Measurements from ENCODE around the gene WNT3. TPM values are rescaled to one million over a fixed set of nuclear protein-coding genes. Genes with fewer than 3 reads are reported as not detected.

The WNT3 gene
- total RNA-seq, 4 donors from 2014 or later: 0.49 to 3.5 (median 2.2) TPM

DNA sequence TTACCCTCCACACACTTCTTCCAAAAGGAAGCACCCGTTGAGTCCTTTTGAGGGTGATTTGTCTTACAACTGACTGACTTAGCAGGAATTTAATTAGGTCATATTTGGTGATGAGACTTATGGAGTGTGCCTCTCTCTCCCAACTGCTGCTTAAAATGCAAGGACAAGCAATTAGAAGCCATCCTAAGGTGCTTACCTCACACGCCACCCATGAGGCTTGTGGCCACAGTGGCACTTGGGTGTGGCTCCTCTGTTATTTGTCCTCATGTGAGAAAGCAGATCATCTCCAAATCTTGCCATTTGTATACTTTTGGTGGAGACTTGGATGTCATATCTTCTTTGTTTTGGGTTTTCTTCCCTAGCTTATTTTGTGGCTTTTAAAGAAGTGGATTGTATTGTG, 61.6 kb downstream of the WNT3 start:
- DNase-seq: no peak
- Histone ChIP-seq H3K27ac (no peak overlapping the region), H3K36me3 (peaks cover 0 to 51% (median 0%) of the 10 kb centered on the region in 3 donors), H3K9me3 (no peaks in the 10 kb centered on the region), H3K4me3 (no peak overlapping the region), H3K4me1 (peaks cover 0 to 37% (median 7%) of the 10 kb centered on the region in 3 donors), H3K27me3 (no peaks in the 10 kb centered on the region)
- WGBS, 2 donors: 68 to 81% methylated on average over 2 of the region's 2 CpGs
- TF ChIP-seq, protein P1, sequence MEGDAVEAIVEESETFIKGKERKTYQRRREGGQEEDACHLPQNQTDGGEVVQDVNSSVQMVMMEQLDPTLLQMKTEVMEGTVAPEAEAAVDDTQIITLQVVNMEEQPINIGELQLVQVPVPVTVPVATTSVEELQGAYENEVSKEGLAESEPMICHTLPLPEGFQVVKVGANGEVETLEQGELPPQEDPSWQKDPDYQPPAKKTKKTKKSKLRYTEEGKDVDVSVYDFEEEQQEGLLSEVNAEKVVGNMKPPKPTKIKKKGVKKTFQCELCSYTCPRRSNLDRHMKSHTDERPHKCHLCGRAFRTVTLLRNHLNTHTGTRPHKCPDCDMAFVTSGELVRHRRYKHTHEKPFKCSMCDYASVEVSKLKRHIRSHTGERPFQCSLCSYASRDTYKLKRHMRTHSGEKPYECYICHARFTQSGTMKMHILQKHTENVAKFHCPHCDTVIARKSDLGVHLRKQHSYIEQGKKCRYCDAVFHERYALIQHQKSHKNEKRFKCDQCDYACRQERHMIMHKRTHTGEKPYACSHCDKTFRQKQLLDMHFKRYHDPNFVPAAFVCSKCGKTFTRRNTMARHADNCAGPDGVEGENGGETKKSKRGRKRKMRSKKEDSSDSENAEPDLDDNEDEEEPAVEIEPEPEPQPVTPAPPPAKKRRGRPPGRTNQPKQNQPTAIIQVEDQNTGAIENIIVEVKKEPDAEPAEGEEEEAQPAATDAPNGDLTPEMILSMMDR (IDR thresholded peaks at IDR 0.05): no peak
- no peak for TF ChIP-seq POLR2A (IDR thresholded peaks at IDR 0.05)
- intact Hi-C loops (cut with DNase I): no loop called here

DNA sequence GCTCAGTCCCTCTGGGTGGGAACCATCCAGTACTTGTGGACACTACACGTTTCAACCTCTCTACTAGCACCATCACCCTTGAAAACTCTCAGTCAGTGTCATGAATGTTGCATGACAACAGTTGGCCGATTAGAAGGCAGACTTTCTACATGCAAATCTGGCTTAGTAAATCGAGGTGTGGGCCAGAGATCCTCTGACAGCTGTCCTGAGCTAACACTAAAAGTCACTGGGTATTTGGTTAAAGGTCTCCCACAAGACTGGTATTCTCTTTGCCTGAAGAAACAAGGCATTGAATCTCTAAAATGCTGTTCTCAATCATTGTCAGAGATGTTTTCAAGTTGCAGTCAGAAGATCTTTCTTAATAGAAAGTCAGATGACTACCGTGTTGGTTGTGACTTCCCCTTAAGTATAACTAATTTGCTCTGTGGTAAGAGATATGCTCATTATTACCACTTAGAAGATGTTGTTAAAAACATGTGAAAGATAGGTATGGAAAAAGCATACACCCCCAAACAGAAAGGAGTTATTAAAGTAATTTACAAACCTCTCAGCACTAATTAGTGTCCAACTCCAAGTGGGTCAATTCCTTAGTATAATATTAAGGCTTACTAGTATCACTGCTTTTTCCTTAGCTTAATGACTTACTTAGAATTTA, 62.3 kb downstream of the WNT3 start:
- peaks cover 0 to 44% (median 7%) of the 10 kb centered on the region in 3 donors for H3K4me1 ChIP-seq
- H3K27me3 ChIP-seq: no peaks in the 10 kb centered on the region
- peaks cover 0 to 58% (median 0%) of the 10 kb centered on the region in 3 donors for H3K36me3 ChIP-seq
- TF ChIP-seq POLR2A (IDR thresholded peaks at IDR 0.05): no peak
- TF ChIP-seq, protein P1 (IDR thresholded peaks at IDR 0.05): no peak
- 73 to 76% methylated on average over 4 of the region's 4 CpGs for WGBS, 2 donors
- no peak overlapping the region for H3K4me3 ChIP-seq
- no peak overlapping the region for H3K27ac ChIP-seq
- H3K9me3 ChIP-seq: no peaks in the 10 kb centered on the region
- no peak for DNase-seq
- intact Hi-C loops (cut with DNase I): no loop called here

DNA sequence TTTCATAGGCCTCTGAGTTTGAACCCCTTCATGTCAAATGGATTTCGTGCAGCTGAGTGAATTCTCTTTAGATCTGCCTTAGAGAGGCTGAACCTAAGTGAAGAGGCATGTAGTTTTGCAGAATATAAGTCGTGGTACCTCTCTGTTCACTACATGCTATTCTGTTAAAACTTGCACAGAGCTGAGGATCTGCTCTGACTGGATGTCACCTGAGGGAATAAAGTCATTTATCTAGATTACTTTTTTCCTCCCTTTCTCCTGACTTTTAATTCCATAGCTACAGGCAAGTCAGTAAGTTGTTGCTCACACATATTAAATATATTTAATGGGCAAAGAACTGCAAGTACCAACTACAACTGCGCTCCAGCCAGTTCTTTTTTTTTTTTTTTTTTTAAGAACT, 64.7 kb downstream of the WNT3 start:
- no peak for DNase-seq
- WGBS, 2 donors: 41 to 60% methylated on average over 3 of the region's 3 CpGs
- peaks cover 0 to 80% (median 0%) of the 10 kb centered on the region in 3 donors for H3K36me3 ChIP-seq

DNA sequence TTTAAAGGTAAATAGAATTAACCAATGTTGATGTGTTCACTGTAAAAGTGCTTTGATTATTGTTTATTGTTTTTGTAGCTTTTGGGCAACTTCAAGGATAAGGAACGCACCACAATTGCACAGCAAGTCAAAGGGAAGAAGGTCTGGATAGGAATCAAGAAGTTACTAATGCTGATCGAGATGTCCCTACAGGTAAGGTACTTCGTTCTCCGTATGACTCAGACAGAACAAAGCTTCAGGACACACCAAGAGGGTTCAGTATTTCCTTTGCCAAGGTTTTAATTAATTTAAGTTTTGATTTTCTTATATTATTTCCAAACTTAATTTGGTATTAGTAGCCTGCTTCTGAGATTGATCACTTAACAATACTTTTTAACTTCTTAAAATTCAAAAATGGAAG, 67.1 kb downstream of the WNT3 start:
- no peak for DNase-seq
- WGBS, 2 donors: 61 to 63% methylated on average over 4 of the region's 4 CpGs
- TF ChIP-seq, protein P1 (IDR thresholded peaks at IDR 0.05): no peak
- TF ChIP-seq POLR2A (IDR thresholded peaks at IDR 0.05): no peak
- no peak overlapping the region for H3K4me3 ChIP-seq
- intact Hi-C loops (cut with DNase I): no loop called here
- no peaks in the 10 kb centered on the region for H3K9me3 ChIP-seq
- H3K27me3 ChIP-seq: no peaks in the 10 kb centered on the region
- H3K4me1 ChIP-seq: peaks cover 0 to 29% (median 0%) of the 10 kb centered on the region in 3 donors
- peaks cover 0 to 70% (median 0%) of the 10 kb centered on the region in 3 donors for H3K36me3 ChIP-seq
- no peak overlapping the region for H3K27ac ChIP-seq

More for the DNA sequence above, 64.7 kb downstream of the WNT3 start:
- H3K4me3 ChIP-seq: no peak overlapping the region
- intact Hi-C loops (cut with DNase I): no loop called here
- H3K4me1 ChIP-seq: peaks cover 0 to 39% (median 2%) of the 10 kb centered on the region in 3 donors
- no peak overlapping the region for H3K27ac ChIP-seq
- no peaks in the 10 kb centered on the region for H3K9me3 ChIP-seq
- no peak for TF ChIP-seq POLR2A (IDR thresholded peaks at IDR 0.05)
- TF ChIP-seq, protein P1 (IDR thresholded peaks at IDR 0.05): no peak
- H3K27me3 ChIP-seq: no peaks in the 10 kb centered on the region

DNA sequence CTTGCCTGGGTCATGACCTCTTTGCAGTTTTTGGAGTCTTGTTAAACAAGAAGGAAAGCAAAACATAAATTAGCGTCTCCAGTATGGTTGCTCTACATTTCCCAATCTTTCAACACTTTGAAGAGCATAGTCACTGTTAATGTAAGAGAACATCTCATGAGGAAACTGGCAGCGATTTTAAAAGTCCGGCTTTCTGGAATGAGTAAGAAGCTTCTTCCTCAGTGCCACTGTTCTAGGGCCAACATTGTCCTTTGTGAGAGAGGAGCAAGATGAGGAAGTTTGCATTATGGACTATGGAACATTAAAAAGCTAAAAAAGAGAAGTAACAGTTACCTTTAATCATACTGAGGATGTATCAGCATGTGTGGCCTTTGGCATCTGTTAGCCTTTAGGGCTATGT, 73.1 kb downstream of the WNT3 start:
- intact Hi-C loops (cut with DNase I): no loop called here
- Histone ChIP-seq H3K9me3 (no peaks in the 10 kb centered on the region), H3K36me3 (peaks cover 0 to 14% (median 0%) of the 10 kb centered on the region in 3 donors), H3K27ac (no peak overlapping the region), H3K4me1 (peaks cover 0 to 9% (median 0%) of the 10 kb centered on the region in 3 donors), H3K27me3 (no peaks in the 10 kb centered on the region), H3K4me3 (no peak overlapping the region)
- DNase-seq: no peak
- 79 to 83% methylated on average over 3 of the region's 3 CpGs for WGBS, 2 donors
- TF ChIP-seq POLR2A (IDR thresholded peaks at IDR 0.05): no peak
- TF ChIP-seq, protein P1 (IDR thresholded peaks at IDR 0.05): no peak

All from esophagus squamous epithelium (tissue), 5 donors.